Gastrocnemius medialis (tissue), 4 donors: ENCODE data around the gene HIBCH. TPM values are rescaled to one million over a fixed set of nuclear protein-coding genes. Genes with fewer than 3 reads are reported as not detected.
"Not testable (repeated sequence)": the region's sequence is repeated elsewhere in the genome, so short reads cannot be mapped to it uniquely, and the experiment has no call there.

Experiments
- ATAC-seq, 2 donors: fragments of 150-250 bp; one replicate each; pipeline ENCODE4 v1.9.1; 2016
- DNase-seq, 2 donors: peaks; one replicate each; pipeline ENCODE4 v3.0.0-alpha.2; 2019
- H3K27ac ChIP-seq, 4 donors: fragments of 200-600 bp; sonication (generic); 1 replicate in 1 of 4; 2 replicates in 3 of 4; pipeline ENCODE4 v1.5.1; 2016 to 2018; ENCODE audit warnings: mild to moderate bottlenecking in 2 of 4, moderate library complexity in 1 of 4
- H3K27me3 ChIP-seq, 3 donors: fragments of 200-600 bp; sonication (generic) in 2 of 3; 1 replicate in 1 of 3; 2 replicates in 2 of 3; pipeline versions ENCODE4 v1.5.1 to v1.6.0; 2016 to 2019; ENCODE audit warnings: mild to moderate bottlenecking in 1 of 3, moderate library complexity in 1 of 3
- H3K36me3 ChIP-seq, 2 donors: fragments of 200-600 bp; sonication (generic) in 1 of 2; one replicate each; pipeline ENCODE4 v1.5.1; 2017 to 2018
- H3K4me1 ChIP-seq, 2 donors: fragments of 200-600 bp; sonication (generic) in 1 of 2; one replicate each; pipeline ENCODE4 v1.5.1; 2016 to 2017; ENCODE audit warnings: mild to moderate bottlenecking in 2 of 2
- H3K4me3 ChIP-seq, 4 donors: fragments of 200-600 bp; sonication (generic) in 3 of 4; 1 replicate in 1 of 4; 2 replicates in 3 of 4; pipeline ENCODE4 v1.5.1; 2016 to 2019; ENCODE audit warnings: mild to moderate bottlenecking in 2 of 4
- H3K9me3 ChIP-seq, 3 donors: fragments of 200-600 bp; sonication (generic) in 2 of 3; 1 replicate in 1 of 3; 2 replicates in 2 of 3; pipeline ENCODE4 v1.5.1; 2016 to 2019
- POLR2A ChIP-seq, 2 donors: fragments of 450-650 bp; IDR thresholded peaks; one replicate each; pipeline ENCODE4 v1.6.1; 2017; ENCODE audit warnings: antibody characterized with exemption in 2 of 2, mild to moderate bottlenecking in 2 of 2, moderate library complexity in 2 of 2
- in situ Hi-C, 4 donors: fragments of 200-750 bp; cut with MboI; loops; one replicate each; pipeline versions ENCODE4 v1.15.0 to v1.8.0; 2017; ENCODE audit warnings: low sequenced_read_pairs in 4 of 4
- intact Hi-C: fragments of 100-400 bp; cut with DNase I; formaldehyde crosslinking; loops from one replicate; pipeline ENCODE4 v1.15.1; 2023; ENCODE audit warnings: low total_unique reads
- total RNA-seq, 4 donors: library from RNA; depleted of rRNA; stranded (reverse); fragments of >200 nt; gene quantifications; one replicate each; pipeline versions ENCODE4 v1.1.0 to v1.2.3, GENCODE V29; 2016
- TF ChIP-seq, protein P1 (sequence below), 5 experiments: fragments of 450-650 bp in 3 of 5; fragments of 200-600 bp in 2 of 5; sonication (generic) in 2 of 5; IDR thresholded peaks in 4 of 5; conservative IDR thresholded peaks in 1 of 5; 1 replicate in 4 of 5; 2 replicates in 1 of 5; pipeline ENCODE4 v1.5.1; 2016 to 2019; ENCODE audit warnings: antibody characterized with exemption in 5 of 5, mild to moderate bottlenecking in 3 of 5, moderate library complexity in 3 of 5

HIBCH gene
- total RNA-seq, 4 donors from 2014 or later, result 3.7 to 20.1 (median 10.6) TPM

DNA sequence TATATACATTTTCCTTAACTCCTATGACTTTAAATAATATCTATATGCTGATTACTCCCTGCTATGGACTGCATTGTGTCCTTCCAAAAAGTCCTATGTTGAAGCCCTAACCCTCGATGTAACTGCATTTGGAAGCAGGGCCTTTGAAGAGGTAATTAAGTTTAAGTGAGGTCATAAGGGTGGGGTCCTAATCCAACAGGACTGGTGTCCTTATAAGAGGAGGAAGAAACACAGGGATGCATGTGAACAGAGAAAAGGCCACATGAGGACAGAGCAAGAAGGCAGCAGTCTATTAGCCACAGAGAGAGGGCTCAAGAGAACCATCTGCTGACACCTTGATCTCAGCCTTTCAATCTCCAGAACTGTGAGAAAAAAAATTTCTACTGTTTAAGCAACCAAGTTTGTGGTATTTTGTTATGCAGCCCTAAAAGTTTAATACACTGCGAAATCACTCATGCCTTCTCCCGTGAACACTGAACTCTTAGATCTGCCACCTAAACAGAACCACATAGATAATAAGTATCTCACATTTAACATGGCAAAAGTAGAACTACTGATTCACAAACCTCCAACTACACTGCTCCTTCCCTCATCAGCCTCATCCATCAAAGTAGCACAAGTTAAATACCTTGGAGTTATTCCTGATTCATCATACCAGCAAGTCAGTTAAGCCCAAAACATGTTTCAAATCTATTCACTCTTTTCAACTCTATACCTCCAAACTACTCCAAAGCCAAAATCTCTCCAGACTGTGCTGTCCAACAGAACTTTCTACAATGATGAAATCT lies 65.4 kb downstream of the HIBCH start:
- Histone ChIP-seq H3K36me3 (peaks cover 0 to 15% of the 10 kb centered on the region in 2 donors), H3K4me3 (no peak overlapping the region), H3K4me1 (no peaks in the 10 kb centered on the region), H3K27me3 (no peaks in the 10 kb centered on the region), H3K9me3 (no peaks in the 10 kb centered on the region), H3K27ac (no peak overlapping the region)
- TF ChIP-seq, protein P1, sequence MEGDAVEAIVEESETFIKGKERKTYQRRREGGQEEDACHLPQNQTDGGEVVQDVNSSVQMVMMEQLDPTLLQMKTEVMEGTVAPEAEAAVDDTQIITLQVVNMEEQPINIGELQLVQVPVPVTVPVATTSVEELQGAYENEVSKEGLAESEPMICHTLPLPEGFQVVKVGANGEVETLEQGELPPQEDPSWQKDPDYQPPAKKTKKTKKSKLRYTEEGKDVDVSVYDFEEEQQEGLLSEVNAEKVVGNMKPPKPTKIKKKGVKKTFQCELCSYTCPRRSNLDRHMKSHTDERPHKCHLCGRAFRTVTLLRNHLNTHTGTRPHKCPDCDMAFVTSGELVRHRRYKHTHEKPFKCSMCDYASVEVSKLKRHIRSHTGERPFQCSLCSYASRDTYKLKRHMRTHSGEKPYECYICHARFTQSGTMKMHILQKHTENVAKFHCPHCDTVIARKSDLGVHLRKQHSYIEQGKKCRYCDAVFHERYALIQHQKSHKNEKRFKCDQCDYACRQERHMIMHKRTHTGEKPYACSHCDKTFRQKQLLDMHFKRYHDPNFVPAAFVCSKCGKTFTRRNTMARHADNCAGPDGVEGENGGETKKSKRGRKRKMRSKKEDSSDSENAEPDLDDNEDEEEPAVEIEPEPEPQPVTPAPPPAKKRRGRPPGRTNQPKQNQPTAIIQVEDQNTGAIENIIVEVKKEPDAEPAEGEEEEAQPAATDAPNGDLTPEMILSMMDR (IDR thresholded peaks at IDR 0.05 in 4 of 5, conservative IDR thresholded peaks at IDR 0.05 in 1 of 5), result no peak
- TF ChIP-seq POLR2A (IDR thresholded peaks at IDR 0.05), result no peak
- DNase-seq, result no peak
- intact Hi-C loops, result no loop called here
- ATAC-seq, result no peak
- in situ Hi-C loops, result no loop called here

DNA sequence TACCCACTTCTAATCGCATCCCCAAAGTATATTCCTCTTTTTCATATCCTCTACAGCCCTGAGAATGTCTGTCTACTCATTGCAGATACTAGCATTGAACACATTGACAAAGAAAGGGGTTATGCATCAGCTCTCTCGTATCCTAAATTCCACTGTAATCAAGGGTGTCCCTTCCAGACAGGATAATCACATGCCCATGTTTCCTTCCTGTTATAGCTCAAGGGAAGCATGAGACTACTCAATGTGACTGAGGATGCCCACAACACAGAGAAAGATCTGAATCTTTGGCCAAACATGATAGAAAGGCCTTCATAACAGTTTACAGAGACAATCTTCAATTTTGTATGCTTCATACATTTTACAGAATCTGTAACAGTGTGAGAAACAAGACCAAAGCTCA lies 69.2 kb downstream of the HIBCH start:
- Histone ChIP-seq H3K27ac (no peak overlapping the region), H3K27me3 (no peaks in the 10 kb centered on the region), H3K36me3 (peaks cover 0 to 25% of the 10 kb centered on the region in 2 donors), H3K9me3 (no peaks in the 10 kb centered on the region), H3K4me1 (no peaks in the 10 kb centered on the region), H3K4me3 (no peak overlapping the region)
- intact Hi-C loops, result no loop called here
- in situ Hi-C loops, result no loop called here
- no peak for ATAC-seq
- DNase-seq, result no peak
- TF ChIP-seq POLR2A (IDR thresholded peaks at IDR 0.05), result no peak
- TF ChIP-seq, protein P1 (IDR thresholded peaks at IDR 0.05 in 4 of 5, conservative IDR thresholded peaks at IDR 0.05 in 1 of 5), result no peak

DNA sequence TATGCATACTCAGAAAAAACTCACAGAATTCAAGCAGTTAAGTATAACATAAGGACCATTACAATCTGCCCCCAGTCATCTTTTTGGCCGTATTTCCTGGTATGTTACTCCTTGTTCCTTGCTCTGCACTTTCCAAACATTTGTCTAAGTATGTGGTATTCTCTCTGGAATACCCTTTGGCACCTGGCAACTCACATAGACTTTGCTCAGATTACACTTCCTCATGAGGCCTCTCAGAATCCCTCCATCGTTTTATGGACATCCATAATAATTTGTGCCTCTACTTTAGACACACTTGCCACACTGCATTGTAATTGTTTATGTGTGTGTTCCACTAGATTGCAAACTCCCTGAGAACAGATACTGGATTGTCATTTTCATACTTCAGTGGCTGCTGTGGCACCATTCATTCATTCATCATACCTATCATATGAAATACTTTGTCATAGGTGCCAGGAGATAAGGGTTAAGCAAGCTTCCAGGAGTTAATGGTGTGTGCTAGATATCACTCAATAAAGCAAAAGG lies 84.0 kb downstream of the HIBCH start:
- Histone ChIP-seq H3K36me3 (no peaks in the 10 kb centered on the region), H3K27me3 (no peaks in the 10 kb centered on the region), H3K9me3 (no peaks in the 10 kb centered on the region), H3K4me3 (no peak overlapping the region), H3K27ac (no peak overlapping the region), H3K4me1 (no peaks in the 10 kb centered on the region)
- ATAC-seq (no peak), DNase-seq (no peak)
- intact Hi-C loops (no loop called here), in situ Hi-C loops (no loop called here)
- TF ChIP-seq, protein P1 (IDR thresholded peaks at IDR 0.05 in 4 of 5, conservative IDR thresholded peaks at IDR 0.05 in 1 of 5), result no peak
- no peak for TF ChIP-seq POLR2A (IDR thresholded peaks at IDR 0.05)

GRCh38 chr2:190235101-190235500 lies 84.5 kb downstream of the HIBCH start:
- no peaks in the 10 kb centered on the region for H3K27me3 ChIP-seq
- in situ Hi-C loops (no loop called here), intact Hi-C loops (no loop called here)
- TF ChIP-seq, protein P1 (IDR thresholded peaks at IDR 0.05 in 4 of 5, conservative IDR thresholded peaks at IDR 0.05 in 1 of 5), result no peak
- TF ChIP-seq POLR2A (IDR thresholded peaks at IDR 0.05), result no peak
- no peaks in the 10 kb centered on the region for H3K36me3 ChIP-seq
- no peaks in the 10 kb centered on the region for H3K4me1 ChIP-seq
- no peaks in the 10 kb centered on the region for H3K9me3 ChIP-seq
- no peak for ATAC-seq
- no peak overlapping the region for H3K27ac ChIP-seq
- H3K4me3 ChIP-seq, result no peak overlapping the region
- DNase-seq, result no peak

GRCh38 chr2:190223989-190224388 lies 95.6 kb downstream of the HIBCH start:
- H3K36me3 ChIP-seq, result not testable (repeated sequence)

GRCh38 chr2:190222745-190223144 lies 96.9 kb downstream of the HIBCH start:
- intact Hi-C loops, H3K4me3 ChIP-seq, in situ Hi-C loops, ATAC-seq, H3K36me3 ChIP-seq, H3K27me3 ChIP-seq, H3K27ac ChIP-seq, H3K4me1 ChIP-seq, DNase-seq, H3K9me3 ChIP-seq: not testable (repeated sequence)

More at GRCh38 chr2:190223989-190224388, 95.6 kb downstream of the HIBCH start:
- H3K27ac ChIP-seq, in situ Hi-C loops, H3K4me1 ChIP-seq, intact Hi-C loops, DNase-seq, H3K4me3 ChIP-seq, H3K9me3 ChIP-seq, H3K27me3 ChIP-seq, ATAC-seq: not testable (repeated sequence)
